GM21526 (cell line): ENCODE results near the gene MAST4.
"Not testable (repeated sequence)": the region's sequence is repeated elsewhere in the genome, so short reads cannot be mapped to it uniquely, and the experiment has no call there.

Source experiments
- ATAC-seq: cut with Tn5 transposase; IDR thresholded peaks from one replicate; pipeline ENCODE4 v1.9.1; 2021; ENCODE audit warnings: moderate library complexity; ENCODE audit not compliant: unreplicated experiment, low FRiP score

MAST4 gene

DNA sequence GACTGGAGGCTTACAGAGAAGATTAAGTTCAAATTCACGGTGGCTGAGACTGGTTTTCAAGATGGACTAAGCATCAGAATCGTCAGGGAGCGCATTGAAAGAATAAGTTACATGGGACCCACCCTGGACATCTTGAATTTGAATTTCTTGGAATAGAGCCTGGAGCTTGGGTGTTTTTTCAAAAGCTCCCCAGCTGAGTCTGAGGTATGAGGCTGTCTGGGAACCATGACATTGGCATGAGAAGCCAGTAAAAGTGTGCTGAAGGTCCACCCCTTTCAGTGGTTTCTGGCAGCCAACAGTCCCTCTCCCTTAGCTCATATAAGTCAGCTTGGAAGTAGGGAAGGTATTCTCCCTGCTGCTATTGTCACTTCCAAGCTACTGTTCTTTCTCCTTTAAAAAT, 97.8 kb downstream of the MAST4 start:
- ATAC-seq: no peak

DNA sequence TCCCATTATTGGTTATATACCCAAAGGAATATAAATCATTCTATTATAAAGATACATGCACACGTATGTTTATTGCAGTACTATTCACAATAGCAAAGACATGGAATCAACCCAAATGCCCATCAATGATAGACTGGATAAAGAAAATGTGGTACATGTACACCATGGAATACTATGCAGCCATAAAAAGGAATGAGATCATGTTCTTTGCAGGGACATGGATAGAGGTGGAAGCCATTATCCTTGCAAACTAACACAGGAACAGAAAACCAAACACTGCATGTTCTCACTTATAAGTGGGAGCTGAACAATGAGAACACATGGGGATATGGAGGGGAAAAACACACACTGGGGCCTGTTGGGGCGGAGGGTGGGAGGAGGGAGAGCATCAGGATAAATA, 99.6 kb downstream of the MAST4 start:
- not testable (repeated sequence) for ATAC-seq

DNA sequence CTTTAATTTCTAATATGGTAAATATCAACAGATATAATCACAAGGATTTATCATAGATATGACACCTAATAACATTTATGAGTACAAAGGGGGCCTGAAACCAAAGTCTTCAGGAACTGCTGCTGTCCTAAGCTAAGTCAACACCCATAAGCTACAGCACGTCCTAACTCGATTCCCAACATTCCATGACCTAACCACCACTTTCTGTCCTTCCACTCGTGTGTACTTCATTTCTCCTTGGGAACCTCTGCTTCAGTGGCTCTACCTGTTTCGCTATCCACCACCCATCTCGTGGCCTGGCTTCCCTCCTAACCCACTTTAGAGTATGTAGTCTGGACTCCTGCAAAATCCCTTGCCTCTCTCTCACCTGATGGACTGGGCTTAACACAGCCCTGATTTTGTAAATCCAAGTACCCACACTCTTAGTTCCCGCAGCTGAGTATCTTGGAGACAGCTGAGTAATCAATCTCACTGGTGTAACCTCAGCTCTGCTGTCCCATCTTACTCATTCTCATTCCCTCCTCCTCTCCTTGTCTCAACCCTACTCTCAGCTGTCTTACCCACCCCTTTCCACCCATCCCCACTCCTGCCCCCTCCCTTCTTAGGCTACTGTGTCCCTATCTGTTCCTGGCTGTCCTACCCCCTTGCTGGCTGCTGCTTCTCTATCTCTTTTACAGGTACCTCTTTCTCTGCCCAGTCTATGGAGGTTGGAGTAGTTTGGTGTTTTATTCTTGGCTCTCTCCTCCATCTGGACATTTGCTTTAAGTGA, 101.8 kb downstream of the MAST4 start:
- no peak for ATAC-seq

DNA sequence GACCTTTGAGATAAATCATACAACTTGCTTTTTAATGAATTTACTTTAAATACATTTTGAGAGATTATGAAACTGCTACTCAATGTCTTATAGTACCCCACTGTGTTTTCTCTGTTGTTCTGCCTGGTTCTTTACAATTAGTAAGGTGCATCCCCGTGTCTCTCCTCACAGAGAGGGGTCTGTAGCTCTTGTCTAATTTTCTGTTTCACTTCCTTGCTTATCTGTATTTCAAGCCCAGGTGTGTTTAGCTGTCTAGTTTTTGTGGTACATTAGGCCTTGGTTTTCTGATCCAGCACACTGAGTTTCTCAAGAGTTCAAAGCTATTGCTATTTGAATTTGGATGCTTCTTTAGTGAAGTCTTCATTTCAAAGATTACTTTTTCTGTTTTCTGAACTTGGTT, 105.1 kb downstream of the MAST4 start:
- ATAC-seq: peak; percentile 90

DNA sequence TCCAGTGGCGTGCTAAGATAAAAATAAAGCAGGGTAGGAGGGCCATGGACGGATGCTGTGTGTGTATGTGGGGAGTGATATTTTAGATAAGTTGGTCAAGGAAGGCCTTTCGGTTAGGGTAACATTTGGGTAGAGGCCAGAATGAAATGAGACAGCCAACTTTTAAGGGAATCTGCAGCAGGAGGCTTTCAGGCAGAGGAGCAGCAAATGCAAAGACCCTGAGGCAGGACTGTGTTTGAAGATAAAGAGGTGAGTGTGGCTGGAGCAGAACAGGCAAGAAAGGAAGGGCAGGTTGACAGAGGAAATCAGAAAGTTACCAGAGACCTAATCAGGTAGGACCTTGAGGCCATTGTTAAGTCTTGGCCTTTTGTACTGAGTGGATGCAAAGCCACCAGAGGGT, 106.2 kb downstream of the MAST4 start:
- no peak for ATAC-seq

DNA sequence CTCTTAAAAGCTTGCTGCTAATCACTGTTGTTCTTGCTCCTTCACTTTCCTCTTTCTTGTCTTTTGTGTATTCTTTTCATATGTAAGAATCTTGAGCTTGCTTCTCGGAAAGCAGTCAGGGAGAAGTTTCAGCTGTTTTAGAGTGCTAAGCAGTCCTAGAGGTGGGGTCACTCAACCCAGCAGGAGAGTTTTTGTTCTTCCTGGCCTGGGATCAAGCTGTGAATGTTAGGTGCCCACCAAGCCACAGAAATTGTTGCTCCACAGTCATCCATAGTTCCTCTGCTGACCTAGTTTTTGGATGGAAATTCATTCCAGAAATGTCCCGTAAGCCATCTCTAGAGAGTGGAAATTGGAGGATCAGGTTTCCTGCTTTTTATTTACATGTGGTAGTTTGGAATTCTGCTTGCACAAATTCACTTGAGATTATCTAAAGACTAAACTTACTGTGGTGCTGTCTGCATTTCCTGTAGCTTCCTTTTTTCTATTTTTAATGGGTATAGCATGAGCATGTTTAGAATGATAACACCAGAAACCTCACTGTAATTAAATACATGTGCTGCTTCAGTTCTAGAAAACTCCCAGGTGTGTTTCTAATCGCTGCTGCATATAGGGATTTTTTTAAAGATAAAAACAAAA, 108.7 kb downstream of the MAST4 start:
- no peak for ATAC-seq

DNA sequence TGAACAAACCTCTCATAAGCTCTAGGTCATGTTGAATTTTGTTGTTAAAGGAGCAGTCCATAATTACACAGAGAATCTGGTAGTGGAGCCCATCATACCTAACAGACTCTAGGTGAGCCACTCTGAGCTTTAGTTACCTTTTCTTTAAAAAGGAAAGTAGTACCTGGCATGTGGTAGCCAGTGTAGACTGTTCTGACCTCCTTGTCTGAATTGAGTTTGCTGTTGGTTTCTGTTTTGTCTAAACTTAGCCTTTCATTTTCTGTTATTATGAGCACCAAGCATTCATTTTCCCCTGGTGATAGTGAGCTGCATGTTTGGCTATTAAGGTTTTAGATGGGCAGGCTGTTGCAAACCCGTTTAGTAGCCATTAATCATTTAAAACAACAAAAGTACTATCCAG, 112.2 kb downstream of the MAST4 start:
- ATAC-seq: peak; percentile 68

DNA sequence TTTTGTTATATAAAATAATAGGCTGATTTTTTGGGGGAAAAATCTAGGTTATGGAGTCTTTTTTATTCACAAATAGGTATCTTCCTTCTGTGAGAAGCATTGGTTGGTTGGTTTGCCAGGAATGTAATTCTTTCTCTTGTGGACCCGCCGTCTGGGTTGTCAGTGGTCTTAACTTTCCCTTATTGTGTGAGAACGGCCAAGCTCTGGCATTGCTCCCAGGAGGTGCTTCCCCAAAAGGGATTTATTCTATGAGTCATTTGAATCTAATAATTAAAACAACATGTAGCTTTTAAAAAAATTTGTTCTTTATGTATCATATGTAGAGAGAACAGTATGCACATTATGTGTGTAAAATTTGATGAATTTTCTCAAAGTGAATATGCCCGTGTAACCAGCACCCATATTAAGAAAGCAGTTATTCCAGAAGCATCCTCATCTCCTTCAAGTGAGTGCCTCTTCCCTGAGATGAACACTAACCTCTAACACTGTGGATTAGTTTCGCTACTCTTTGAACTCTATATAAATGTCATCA, 114.4 kb downstream of the MAST4 start:
- no peak for ATAC-seq

DNA sequence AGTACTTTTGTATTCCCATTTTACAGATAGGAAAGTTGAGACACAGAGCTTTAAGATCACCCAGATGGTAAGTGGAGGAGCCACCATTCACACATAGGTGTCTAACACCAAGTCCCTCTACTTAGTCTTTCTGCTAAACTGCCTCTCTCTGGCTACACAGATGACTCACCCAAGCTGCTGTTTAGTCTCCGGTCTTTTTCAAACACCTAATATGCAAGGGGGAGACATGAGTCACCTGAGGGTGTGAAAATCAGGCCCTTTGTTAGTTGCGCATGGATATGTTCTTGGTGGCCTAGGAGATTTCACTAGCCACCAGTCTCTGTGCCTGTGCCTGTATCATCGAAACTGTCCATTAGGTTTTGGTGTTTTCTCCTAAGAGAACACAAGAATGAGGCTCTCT, 117.8 kb downstream of the MAST4 start:
- peak; percentile 87 for ATAC-seq

DNA sequence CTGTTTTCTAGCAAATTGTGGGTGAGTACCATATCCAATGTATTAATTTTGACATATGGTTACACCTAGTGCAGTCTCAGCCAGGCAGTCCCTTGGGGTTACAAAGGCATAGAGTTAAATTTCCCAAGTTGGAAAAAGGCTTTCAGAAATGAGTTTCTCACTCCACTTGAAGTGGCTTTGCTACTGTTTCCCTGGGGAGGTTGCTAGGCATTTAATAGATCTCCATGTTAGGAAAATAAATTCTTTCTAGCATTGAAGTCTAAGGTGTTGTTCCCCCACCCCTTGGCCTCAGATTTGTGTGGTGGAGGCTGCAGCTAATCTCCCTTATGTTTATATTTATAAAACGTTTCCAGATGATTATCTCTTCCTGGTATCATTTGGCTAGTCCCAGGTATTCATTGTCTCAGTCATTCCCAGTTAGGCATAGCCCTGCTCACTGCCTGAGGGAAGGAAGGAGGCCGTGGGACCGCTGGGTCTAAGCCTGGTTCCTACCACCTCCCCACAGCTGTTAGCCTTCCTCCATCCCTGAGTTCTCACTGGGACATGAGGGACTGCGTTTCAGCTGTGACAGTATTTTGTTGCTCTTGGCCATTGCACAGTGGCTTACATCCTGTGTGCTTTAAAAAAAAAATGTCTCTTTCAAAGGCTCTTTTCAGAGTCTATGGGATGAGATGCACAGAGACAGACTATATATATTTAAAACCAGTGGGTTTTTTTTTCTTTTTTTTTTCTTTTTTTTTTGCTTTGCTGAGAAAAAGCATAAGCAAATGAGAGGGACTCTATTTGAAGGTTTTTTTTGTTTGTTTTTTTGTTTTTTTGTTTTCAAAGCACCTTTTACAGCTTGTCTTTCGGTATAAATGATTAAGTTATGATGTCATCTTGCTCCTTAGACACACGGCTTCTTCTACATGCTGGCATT, 121.5 kb downstream of the MAST4 start:
- no peak for ATAC-seq

DNA sequence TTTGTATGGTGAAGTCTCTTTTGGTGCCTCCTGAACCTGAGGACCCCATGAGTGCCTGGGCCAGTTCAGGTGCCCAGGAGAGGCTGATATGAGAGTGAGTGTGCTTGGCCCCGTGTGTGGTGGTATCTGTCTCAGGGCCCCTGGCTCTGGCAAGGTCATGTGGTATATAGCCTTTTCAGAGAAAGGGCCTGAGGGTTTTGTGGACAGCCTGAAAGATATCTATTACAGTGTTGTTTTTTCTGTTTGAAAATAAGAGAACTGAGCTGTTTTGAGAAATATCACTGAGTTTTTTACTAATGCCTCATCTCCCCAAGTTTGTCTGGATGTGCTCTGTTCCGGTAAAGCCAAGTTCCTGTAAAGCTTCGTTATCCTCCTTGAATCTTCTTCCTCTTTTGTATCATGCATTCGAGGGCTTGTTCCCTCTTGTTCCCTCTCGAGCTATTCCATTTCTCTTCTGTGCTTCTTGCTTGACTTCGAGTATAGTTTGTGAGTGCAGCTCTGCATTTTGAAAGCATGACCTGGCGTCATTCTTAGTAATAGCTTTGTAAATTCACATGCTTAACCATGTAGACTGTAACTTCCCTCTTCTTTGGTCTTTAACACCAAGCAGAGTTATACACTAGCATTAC, 122.3 kb downstream of the MAST4 start:
- no peak for ATAC-seq

DNA sequence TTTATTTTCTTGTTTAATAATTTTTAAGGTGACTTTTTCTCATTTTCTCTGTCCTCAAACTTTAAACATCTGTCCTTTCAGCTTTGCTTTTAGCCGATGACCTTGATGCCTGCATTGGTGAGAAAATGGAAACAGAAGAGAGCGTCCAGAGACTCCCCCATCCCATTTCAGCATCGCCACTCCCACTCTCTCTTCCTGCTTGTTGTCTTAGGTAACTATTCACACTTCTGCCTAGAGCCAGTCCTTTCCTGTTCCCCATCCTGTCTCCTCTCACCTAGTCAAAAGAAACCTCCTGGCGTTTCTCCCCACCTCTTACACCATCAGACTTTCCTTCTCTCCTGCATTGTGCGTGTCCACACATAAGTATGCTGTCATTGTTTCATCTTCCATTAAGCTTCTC, 124.6 kb downstream of the MAST4 start:
- no peak for ATAC-seq

DNA sequence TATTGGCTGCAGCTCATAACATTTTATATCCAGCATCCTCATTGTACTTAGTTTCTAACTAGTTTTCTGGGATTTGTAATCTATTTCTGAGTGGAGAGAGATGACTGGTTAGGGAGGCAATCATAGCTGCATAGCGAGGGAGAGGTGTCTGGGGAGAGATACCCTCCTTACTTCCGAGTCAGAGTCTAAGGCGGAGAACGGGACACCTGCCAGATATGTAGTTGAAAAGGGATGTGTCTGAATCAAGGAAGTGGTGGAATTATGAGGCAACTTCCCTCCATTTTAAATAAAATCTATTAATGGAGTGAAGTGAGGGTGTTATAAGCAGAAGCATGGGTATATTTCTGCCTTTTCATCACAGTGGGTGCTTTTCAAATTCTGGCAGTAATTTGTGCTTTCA, 126.5 kb downstream of the MAST4 start:
- ATAC-seq: no peak

DNA sequence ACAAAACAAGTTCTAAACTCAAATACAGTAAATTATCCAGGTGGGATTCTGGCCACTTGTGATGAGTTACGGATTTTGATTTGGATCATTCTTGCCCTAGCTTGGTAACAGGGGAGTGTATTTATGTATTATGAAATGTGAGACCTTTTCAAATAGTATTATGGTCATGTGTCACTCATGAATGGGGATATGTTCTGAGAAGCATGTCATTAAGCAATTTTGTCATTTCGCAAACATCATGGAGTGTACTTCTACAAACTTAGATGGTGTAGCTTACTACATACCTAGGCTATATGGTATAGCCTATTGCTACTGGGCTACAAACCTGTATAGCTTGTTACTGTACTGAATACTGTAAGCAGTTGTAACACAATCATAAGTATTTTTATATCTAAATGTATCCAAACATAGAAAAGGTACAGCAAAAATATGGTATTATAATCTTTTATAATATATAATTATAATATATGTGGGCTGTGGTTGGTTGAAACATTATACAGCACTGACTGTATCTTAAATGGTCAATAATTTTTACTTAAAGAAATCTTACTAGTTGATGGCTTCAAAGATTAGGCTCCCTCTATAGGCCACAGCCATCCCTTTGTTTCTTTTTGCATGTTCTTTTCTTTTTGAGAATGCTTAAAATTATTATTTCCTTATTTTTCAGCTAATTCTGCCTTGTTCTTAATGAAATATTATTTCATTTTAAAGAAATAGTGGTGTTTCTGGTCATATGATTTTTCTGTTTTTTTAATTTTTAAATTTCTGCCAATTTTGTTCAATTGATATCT, 128.4 kb downstream of the MAST4 start:
- ATAC-seq: no peak

DNA sequence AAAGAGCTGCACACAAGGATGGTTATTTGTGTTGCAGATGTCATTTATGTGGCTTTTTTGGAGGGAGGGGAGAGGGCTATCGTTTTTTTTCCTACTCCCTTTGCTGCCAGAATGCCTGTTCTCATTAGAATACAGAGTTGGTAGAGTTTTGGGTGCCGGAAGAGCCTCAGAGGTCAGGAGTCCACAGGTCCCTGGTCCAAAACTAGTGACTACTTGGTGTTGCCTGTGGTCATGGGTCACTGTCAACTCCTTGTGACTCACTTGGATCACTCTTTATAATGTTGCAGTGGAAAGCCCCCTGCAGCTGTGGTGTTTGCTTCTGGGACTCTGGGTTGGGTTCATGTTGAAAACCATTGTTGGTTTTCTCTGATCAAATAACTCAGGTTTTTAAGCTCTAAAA, 131.4 kb downstream of the MAST4 start:
- no peak for ATAC-seq

DNA sequence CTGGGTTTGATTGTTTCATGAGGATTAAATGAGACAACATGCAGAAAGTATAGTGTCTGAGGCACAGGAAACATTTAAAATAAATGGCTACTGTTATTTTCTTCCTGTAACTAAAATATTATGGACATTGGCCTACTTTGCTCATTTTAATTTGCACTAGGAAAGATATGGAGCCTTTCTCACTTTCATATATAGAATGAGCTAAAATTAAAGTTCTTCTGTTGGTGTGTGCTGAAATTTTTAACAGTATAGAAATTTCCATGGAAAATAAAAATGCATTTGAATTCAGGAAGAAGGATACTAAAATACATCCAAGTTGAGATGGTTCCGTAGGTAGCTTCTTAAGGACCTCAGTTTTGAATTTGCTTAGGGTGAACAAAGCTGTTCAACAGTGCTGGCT, 131.9 kb downstream of the MAST4 start:
- ATAC-seq: no peak

DNA sequence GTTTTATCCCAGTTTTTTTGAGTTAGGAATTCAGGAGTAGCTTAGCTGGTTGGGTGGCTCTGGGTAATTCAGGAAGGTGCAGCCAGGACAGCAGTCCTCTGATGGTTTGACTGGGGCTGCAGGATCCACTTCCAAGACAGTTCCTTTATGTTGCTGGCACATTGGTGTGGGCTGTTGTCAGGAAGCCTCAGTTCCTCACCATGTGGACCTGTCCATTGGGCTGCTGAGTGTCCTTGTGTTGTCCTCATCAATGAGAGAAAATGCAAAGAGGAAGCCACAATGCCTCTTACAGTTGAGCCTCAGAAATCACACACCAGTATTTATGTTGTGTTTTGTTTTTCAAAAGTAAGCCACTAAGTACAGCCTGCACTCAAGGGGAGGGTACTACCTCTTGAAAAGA, 140.9 kb downstream of the MAST4 start:
- ATAC-seq: no peak

DNA sequence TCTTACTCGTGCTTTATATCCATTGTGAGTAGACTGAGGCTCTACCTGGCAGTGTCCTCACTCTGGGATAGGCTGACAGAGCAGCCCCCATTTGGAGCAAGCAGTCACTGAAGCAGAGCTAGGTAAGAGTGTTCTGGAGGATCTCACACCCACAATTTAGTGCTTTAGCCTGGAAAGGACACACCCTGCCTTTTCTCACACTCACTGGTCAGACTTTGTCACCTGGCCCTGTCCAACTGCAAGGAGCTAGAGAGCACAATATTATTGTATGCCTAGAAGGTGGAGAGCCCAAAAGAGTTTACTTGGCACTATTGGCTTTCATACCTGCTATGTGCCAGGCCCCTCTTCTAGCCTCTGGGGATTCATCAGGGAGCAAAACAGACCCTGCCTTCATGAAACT, 141.9 kb downstream of the MAST4 start:
- no peak for ATAC-seq

DNA sequence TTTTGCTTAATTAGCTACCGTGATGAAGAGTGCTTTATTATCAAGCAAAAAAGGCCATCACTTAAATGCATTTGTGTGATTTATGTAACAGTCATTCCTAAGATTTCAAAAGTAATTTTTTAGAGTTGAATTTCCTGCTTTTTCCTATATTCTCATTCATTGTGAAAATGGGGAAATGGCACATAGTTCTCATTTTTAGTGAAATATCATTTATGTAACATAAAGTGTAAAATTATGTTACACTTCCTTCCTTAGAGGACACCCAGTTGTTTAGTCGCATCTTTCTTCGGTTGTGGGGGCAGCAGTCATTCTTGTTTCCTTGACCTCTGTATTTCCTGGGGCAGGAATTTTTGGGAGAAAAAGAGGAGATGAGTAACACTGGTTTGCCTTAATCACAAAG, 142.8 kb downstream of the MAST4 start:
- ATAC-seq: no peak

DNA sequence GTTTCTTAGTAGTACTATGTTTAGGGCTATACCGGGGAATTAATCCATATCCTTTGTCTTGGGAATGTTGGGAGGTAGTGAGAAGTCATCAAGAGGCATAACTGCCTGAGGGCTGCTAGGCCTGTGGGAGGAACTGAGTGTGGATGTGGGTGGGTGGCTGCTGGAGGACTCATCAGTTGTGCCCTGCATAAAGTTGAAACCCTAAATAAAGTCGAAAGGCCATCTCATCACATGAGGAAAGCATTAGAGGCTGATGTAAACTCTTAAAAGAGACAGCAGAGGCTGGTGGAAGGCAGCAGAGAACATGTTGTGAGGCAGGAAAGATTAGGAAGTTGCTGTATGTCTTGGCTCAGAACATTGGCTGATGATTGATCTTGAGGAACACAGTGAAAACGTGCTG, 143.8 kb downstream of the MAST4 start:
- no peak for ATAC-seq
